PFSK-1 (cell line): Measurements from ENCODE around the gene S100A11.

ENCODE experiments used
- POLR2AphosphoS5 ChIP-seq: IDR thresholded peaks from 2 replicates; pipeline ENCODE4 v1.6.1; 2012; ENCODE audit warnings: low read depth, mild to moderate bottlenecking, control low read depth, low read length, moderate library complexity
- SIN3A ChIP-seq: IDR thresholded peaks from 2 replicates; pipeline ENCODE4 v1.6.1; 2012; ENCODE audit warnings: mild to moderate bottlenecking, low read length, moderate library complexity, borderline replicate concordance; ENCODE audit not compliant: insufficient read depth
- TAF1 ChIP-seq: IDR thresholded peaks from 2 replicates; pipeline ENCODE4 v1.6.1; 2012; ENCODE audit warnings: low read length, control low read depth, borderline replicate concordance; ENCODE audit not compliant: insufficient read depth

- TF ChIP-seq POLR2AphosphoS5 (no peak), SIN3A (no peak), TAF1 (no peak)
Measured at GRCh38 chr1:152013664-152014237, 23.1 kb downstream of the S100A11 start.
